Measurements from ENCODE around the gene IRF4. TPM values are rescaled to one million over a fixed set of nuclear protein-coding genes. Genes with fewer than 3 reads are reported as not detected.

The IRF4 gene
- total and polyA plus RNA-seq, 3 donors from 2014 or later: 1.8 to 7.4 (median 3.7) TPM

- Histone ChIP-seq H3K4me1 (peaks cover 18% of the 10 kb centered on the region), H3K27me3 (no peaks in the 10 kb centered on the region), H3K9me3 (no peaks in the 10 kb centered on the region), H3K27ac (no peak overlapping the region), H3K36me3 (ENCODE audit: low read depth, missing control alignments) (no peaks in the 10 kb centered on the region), H3K4me3 (peak overlapping the region in 1 of 2 donors; percentile 38)
- WGBS, 2 donors: 60 to 74% methylated on average over 7 to 8 of the region's 8 CpGs
- DNase-seq: peak; percentile 12
- intact Hi-C loops (cut with DNase I; ENCODE audit: low total_unique reads): no loop called here
- no peak for TF ChIP-seq POLR2A (IDR thresholded peaks at IDR 0.05)
- TF ChIP-seq CTCF (IDR thresholded peaks at IDR 0.05): no peak
These were observed 60.3 kb downstream of the IRF4 start for GRCh38 chr6:451847-452246.

DNA sequence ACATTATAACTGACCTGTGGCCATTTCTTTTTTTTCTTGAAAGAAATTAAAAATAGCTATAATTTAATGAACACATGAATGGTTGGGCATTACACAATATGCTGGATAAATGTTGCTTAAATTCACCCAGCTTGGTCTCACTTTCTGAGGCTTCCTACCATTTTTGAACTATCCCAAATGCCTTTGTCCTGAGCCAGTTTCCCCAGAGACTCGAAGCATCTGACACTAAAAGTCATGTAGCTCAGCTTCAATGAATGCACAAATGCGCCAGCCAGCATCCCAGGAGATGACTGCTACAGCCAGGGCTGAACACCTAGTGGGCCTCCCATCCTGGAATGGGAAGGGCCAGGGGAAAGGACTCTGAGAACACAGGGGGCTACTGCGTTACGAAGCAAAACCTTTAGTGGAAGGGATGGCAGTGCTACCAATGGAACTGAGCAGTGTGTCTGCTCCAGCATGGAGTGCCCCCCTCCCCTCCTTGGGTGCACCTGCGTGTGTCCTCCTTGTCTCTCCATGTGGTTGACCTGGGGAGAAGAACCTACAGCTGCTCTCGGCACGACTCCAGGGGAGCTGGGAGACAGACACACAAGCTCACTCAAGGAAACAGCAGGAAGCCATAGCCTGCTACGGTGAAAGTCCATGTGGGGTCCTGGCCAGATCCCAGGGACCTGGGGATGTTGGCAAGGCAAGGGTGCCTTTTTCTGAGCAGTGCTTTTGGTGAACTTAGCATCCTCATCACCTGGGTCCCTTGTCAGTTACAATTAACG lies 60.9 kb downstream of the IRF4 start:
- peaks cover 18% of the 10 kb centered on the region for H3K4me1 ChIP-seq
- intact Hi-C loops (cut with DNase I; ENCODE audit: low total_unique reads): no loop called here
- TF ChIP-seq POLR2A (IDR thresholded peaks at IDR 0.05): no peak
- no peak for TF ChIP-seq CTCF (IDR thresholded peaks at IDR 0.05)
- H3K9me3 ChIP-seq: no peaks in the 10 kb centered on the region
- peak overlapping the region; percentile 71 to 78 for H3K27ac ChIP-seq
- 39 to 54% methylated on average over 9 of the region's 9 CpGs for WGBS, 2 donors
- no peaks in the 10 kb centered on the region for H3K36me3 ChIP-seq (ENCODE audit: low read depth, missing control alignments)
- H3K27me3 ChIP-seq: no peaks in the 10 kb centered on the region
- H3K4me3 ChIP-seq: no peak overlapping the region
- DNase-seq: peak; percentile 17

DNA sequence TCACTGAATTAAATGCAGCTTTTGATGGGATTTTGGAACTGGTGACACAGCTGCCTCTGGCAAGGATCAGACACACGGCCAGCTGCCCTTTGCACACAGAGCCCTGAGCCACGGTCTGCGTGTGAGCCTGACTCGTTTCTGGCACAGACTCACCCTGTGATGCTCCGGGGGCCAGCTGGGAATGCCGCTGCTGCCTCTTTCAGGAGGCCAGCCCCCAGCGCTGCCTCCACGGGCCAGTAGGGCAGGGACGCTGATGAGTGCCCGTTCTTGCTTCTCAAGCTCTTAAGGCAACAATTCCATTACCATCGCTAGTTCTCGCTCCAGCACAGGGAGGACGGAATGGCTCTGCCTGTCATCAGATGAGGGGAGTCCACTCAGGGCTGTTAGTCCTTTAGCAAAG lies 61.6 kb downstream of the IRF4 start:
- WGBS, 2 donors: 27 to 35% methylated on average over 10 to 13 of the region's 13 CpGs
- DNase-seq: peak; percentile 68
- TF ChIP-seq CTCF (IDR thresholded peaks at IDR 0.05) (no peak), POLR2A (IDR thresholded peaks at IDR 0.05) (no peak)

DNA sequence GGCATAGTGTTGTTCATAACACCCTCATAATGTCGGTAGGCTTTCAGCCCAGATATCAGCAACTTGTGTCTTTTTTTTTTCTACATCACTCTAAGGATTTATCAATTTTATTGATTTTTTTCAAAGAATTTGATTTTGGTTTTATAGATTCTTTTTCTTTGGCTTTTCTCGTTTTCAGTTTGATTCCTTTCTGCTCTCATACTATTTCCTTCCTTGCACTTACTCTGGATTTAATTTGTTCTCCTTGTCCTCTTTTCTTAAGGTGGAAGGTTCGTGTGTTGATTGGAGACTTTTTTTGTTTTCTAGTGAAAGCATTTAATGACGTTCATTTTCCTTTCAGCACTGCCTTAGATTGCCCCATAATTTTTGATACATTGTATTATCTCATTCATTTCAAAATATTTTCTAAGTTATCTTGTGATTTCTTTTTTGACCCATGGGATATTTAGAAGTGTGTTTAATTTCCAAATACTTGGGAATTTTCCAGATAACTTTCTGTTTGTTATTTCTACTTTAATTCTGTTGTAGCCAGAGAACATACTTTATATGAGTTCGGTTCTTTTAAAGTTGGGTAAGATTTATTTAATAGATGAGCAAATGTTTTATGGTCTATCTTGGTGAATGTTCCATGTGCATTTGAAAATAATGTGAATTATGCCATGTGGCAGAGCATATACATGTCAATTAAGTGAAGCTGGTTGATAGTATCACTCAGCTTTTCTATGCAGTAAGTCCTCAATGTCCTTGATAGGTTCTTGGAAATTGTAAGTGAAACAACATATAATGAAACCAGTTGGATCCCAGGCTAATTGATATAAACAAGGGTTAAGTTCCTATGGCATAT lies 62.8 kb downstream of the IRF4 start:
- H3K36me3 ChIP-seq (ENCODE audit: low read depth, missing control alignments): no peaks in the 10 kb centered on the region
- H3K4me3 ChIP-seq: no peak overlapping the region
- WGBS, 2 donors: 24 to 31% methylated on average over 5 of the region's 5 CpGs
- DNase-seq: no peak
- intact Hi-C loops (cut with DNase I; ENCODE audit: low total_unique reads): no loop called here
- H3K27me3 ChIP-seq: no peaks in the 10 kb centered on the region
- no peak for TF ChIP-seq POLR2A (IDR thresholded peaks at IDR 0.05)
- TF ChIP-seq CTCF (IDR thresholded peaks at IDR 0.05): no peak
- H3K9me3 ChIP-seq: no peaks in the 10 kb centered on the region
- peaks cover 18% of the 10 kb centered on the region for H3K4me1 ChIP-seq
- H3K27ac ChIP-seq: peak overlapping the region; percentile 71 to 78

More for the DNA sequence above, 61.6 kb downstream of the IRF4 start:
- Histone ChIP-seq H3K4me1 (peaks cover 18% of the 10 kb centered on the region), H3K4me3 (no peak overlapping the region), H3K36me3 (ENCODE audit: low read depth, missing control alignments) (no peaks in the 10 kb centered on the region), H3K9me3 (no peaks in the 10 kb centered on the region), H3K27ac (peak overlapping the region; percentile 71 to 78), H3K27me3 (no peaks in the 10 kb centered on the region)
- intact Hi-C loops (cut with DNase I; ENCODE audit: low total_unique reads): no loop called here

All from testis (tissue), 3 donors.